Stimulated activated CD8-positive, alpha-beta memory T cell treated with anti-CD3 and anti-CD28 coated beads, Interleukin-15, amount 100 ng/mL, for 48 hours (primary cell): ENCODE results near the gene BMP7.
"Not testable (repeated sequence)": the region's sequence is repeated elsewhere in the genome, so short reads cannot be mapped to it uniquely, and the experiment has no call there.

Source experiments
- DNase-seq, 2 donors: peaks; one replicate each; pipeline ENCODE4 v3.0.0-alpha.2; 2020; ENCODE audit warnings: low read depth in 2 of 2

BMP7 gene

DNA sequence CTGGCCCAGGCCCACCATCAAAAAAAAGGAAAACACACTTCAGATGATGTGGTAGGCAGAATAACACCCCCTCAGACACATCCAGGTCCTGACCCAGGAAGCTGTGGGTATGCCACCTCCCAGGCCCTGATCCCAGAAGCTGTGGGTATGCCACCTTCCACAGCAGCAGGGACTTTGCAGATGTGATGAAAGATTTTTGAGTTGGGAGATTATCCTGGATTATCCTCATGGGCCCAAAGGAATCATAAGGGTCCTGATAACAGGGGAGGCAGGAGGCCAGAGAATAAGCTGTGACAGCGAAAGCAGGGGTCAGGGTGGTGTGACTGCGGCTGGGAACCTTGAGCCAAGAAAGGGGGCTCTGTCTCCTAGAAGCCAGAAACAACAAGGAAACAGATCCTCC is 55.0 kb downstream of the BMP7 start:
- no peak for DNase-seq

DNA sequence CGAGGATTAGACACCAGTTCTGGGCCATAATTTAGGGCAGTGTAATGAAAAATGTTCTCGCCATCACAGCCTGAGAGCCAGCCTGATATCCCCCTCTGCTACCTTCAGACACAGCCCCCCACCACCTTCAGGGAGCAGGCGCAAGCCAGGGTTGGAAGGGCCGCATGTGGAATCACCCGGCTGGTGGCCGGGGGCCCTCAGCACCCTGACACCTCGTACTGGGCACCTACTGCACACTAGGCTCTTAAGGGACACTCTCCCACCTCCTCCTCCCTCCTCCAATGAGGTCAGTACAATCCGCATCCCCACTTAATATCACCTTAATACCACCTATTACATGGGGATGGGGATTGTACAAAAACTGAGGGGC is 55.5 kb downstream of the BMP7 start:
- DNase-seq: no peak

DNA sequence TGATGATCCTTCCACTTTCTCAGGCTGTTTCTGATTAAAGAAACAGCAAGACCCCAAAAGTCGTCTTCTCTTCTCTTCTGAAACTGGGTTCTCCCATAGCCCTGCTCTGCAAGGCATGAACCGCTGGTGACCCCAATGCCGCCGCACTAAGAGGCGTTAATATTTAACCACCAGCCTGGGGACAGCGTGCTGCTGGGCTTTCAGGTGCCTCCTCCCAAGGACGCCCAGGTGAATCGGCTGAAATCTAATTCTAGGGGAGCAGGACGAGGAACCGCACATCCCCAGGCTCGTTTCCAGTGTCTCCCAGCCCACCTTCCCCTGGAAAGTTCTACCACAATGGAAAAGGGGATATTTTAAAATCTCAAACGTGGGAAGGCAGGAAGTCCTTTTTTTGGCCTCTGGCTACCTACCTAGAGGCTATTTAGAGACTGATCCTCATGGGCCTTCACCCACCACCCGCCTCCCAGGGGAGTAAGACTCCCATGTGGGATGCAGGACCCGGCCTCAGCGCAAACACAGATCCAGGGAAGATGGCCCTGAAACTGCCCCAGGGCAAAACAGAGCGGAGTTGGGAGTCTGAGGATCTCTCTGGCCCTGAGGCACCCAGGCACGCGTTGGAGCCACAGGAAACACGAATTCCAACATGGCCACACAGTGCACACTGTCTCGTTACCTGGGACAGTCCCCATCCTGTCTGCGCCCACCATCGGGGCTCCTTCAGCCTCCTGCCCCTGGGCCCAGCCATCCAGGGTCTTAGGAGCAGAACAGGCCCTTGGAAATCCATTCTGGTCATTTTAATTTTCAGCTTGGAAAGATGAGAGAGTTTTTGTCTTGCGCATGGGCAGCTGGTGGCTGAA is 56.2 kb downstream of the BMP7 start:
- no peak for DNase-seq

DNA sequence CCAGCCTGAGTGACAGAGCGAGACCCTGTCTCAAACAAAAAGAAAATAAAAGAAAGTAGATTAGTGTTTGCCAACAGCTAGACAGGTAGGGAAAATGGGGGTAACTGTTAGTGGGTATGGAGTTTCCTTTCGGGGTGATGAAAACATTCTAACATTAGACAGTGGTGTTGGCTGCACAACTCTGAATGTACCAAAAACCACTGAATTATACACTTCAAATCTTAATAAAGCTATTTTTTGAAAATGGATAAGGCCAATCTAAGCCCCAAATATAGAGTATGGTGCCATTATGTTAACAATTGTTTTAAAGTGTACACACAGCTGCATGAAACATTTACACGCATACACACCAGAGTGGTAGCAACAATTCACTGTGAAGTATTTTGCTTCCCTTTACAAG is 57.0 kb downstream of the BMP7 start:
- no peak for DNase-seq

DNA sequence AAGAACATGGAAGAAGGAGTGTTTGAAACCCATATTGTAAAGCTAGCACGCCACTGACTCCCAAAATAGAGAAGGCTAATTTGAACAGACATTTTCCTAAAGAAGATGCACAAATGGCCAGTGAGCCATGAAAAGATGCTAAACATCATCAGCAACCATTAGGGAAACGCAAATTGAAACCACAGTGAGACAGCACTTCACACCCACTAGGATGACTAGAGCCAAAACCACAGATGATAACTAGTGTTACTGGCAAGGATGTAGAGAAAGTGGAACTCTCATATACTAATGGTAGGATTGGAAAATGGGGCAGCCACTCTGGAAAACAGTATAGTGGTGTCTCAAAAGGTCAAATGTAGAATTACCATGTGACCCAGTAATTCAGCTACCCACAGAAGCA is 58.2 kb downstream of the BMP7 start:
- no peak for DNase-seq

DNA sequence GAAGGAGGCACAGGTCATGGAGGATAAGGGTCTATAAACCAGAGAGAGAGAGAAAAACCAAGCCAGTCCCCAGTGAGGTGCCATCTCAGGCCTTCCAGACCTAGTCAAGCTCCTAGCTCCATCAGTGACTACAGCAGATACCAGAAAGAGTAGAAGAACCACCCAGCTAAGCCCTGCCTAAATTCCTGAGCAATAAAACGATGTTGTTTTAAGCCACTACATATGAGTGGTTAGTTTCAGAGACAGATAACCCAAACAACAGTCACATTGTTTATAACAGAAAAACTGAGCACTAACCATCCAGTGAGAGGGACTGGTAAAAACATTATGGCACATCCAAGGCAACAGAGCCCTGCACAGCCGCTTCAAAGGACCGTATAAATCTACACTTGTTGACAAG is 59.2 kb downstream of the BMP7 start:
- no peak for DNase-seq

DNA sequence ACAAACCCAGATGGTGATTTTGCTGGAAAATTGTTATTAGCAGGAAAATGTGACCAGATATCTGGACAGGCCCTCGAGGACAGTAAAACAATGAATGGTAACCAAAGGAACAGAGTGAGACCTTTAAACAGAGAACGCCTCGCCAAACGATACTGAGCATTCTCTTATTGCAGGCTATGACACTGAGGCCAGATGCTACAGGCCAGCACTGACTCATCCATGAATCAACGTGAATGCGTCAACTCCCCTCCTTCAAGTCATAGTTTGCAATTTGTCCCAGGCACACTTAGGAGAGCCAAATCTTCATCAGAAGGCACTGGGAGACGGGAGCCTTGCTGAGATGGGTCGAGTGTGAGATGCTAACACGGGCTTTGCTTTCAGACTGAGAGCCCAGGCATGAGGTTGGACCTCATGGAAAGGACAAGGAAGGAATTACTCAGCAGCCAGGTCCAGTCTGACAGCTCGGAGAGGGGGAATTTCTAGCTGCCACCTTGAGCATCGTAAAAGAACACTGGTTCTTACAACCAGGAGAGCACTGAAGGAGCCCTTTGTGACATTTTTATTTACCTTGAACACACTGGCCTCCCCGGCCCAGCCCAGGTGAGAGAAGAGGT is 60.7 kb downstream of the BMP7 start:
- DNase-seq: no peak

DNA sequence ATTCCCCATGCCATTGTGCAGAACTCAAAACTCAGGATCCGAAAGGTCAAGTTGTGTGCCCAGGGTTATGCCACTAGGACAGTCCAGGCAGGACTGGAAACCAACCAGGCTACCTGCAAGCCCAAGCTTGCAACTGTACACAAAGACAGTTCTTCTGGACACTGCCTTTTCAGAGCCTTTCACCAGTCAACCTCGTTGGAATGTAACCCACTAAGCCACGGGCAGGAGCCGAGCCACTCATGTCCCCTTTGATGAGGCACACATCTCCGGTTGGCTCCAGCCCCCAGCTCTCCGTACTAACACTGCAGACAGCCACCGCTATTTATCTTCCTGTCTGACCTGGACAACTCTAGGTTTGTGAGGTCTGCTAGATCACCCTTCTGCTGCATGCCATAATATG is 62.5 kb downstream of the BMP7 start:
- DNase-seq: no peak

DNA sequence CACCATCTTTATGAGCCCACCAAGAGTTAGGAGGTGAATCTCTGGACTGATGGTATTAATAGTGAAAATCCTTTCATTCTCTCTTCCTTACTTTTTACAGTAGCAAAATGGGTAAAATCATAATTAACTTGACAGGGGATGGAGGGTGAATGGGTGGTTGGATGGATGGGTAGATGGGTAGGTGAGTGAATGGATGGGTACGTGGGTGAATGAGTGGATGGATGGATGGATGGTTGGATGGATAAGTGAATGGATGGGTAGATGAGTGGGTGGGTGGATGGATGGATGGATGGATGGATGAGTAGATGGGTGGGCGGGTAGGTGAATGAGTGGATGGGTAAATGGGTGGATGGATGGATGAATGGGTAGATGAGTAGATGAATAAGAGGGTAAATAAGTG is 63.2 kb downstream of the BMP7 start:
- DNase-seq: no peak

DNA sequence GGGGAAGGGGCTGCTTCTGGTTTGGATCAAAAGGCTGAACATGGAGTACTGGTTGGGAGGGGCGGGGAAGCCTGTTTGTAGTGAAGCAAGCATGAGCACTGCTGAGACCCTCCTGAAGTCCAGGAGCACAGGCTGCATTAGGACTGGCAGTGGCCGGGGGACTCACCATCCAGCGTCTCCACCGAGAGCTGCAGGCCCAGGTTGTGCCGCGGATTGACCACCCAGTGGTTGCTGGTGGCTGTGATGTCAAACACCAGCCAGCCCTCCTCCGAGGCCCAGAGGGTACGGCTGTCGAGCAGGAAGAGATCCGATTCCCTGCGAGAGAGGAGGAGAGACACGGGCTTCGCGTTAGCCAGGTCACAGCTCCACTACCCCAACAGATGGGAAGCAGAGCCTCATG is 64.1 kb downstream of the BMP7 start:
- DNase-seq: no peak

DNA sequence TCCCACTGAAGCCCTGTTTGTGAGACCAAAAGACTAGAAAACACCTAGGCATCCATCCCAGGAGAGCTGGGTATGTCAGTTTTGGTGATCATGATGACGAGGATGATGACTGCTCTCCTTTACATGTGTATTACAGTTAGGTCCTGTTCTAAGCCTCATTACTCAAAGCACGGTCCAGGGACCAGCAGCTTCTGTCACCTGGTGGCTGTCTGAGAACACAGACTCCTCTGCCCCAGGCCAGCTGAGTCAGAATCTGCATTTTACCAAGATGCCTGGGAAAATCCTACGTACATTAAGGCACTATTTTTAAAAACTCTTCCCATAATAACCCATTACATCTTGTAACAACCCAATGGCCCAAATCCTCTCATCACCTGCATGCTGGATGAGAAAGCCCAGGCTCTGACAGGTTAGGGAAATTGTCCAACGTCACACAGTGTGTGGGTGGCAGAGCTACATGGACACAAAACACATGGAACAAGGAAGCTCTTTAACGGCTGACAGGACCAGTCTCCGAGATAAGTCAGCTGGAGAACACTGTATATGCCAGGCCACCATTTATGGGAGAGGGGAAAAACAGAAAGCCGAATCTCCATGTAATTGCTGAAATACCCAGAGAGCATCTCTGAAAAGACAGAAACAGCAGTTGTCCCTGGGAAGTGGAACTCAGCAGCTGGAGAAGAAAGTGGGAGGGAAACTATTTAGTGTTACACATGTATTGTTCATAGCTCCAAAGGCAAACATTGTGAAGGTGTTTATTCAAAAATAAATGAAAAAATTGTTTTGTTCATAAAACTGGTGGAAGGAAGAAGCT is 65.4 kb downstream of the BMP7 start:
- DNase-seq: no peak

DNA sequence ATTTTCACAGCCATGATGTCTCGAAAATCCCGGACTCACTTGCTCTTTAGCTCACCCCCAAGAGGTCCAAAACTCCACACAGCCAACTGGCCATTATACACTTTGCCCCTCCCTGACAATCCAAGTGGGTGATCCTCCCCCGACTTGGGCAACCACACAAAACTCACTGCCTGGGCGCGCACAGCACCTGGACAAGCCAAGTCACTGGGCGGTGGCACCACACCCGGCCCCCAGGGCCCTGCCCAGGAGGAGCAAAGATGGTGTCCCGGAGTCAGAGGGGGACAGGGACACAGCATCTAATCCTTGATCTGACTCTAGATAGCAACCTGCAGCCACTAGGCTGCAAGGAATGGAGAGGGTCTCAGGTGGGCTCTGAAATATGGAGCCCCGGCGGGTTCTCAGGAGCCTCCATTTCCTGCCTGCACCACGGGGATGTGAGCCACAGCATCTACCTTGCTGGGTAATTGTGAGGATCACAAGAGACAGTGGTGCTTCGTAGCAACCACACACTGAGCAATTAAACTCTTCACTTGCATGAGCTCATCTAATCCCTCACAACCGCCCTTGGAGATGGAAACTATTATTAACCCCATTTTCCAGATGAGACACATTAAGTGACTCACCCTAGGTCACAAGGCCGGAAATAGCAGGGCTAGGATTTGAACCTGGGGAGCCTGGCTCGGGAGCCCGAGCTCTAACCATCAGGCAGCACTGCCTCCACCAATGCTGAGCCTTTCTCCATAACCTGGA is 66.6 kb downstream of the BMP7 start:
- DNase-seq: no peak

DNA sequence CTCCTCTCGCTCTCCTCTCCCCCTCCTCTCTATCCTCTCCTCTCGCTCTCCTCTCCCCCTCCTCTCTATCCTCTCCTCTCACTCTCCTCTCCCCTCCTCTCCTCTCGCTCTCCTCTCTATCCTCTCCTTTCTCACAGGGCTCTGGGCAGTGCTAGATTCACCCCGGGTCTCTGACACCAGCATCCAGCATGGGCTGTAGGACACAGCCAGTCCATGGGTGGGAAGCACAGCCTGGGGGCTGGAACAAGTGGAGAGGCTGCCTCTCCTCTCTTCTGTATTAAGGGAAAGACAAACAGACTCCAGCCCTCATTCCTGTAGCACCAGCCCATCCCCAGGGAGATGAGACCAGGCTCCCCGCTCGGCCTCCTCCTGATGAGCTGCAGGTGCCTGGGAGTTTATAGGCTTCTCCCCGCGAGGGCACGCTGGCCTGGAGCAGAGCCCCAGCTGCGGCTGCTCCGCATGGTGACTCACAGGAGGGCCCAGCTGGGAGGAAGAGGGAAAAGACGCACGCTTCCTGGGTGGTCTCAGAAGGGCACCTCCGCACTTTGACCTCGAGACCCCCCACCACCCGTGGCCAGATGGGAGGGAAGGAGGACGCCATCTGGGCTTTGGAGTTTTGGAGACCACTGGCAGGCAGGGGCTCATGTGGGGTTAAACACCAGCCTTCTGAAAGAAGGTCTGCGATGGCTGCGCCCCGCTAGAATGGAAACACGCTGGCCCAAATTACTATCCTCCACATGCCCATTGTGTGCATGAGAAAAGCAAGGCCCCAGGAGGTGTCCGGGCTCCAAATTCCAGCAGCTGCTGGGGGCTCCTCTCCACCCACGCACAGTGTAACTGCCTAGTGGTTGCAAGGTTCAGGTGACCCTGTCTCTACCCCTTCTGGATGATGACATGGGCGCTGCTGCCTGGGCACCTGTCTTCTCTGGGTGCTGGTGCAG is 68.0 kb downstream of the BMP7 start:
- DNase-seq: no peak

DNA sequence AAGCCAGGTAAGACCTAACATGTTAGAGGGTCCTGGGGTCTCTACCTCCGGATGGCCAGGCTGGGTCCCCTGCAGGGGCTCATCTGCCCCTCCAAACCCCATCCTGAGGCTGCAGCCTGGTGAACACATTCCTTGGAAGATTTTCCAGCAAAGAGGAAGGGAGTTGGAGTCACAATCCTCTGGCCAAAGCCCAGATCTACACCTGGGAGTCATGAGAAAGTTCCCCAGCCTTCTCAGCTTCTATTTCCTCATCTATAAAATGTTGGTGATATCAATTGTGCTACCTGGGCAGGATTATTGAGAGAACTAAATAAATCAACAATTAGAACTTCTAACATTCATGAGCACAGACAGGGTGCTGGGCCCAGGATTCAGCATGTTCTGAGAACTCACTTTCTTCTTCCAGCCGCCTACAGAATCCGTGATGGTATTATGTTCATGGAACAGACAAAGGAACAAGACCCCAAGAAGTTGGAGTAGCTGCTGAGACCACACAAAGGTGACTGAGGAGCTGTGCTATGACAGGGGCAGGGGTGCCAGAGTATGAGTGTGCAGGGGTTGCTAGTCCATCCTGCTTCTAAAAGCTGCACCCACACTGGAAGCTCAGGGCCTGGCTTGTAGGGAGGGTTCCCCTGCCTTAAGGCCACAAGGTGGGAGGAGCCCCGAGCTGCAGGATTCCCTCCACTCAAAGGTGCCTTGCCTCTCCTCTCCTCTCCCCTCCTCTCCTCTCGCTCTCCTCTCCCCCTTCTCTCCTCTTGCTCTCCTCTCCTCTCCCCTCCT is 68.9 kb downstream of the BMP7 start:
- DNase-seq: no peak

DNA sequence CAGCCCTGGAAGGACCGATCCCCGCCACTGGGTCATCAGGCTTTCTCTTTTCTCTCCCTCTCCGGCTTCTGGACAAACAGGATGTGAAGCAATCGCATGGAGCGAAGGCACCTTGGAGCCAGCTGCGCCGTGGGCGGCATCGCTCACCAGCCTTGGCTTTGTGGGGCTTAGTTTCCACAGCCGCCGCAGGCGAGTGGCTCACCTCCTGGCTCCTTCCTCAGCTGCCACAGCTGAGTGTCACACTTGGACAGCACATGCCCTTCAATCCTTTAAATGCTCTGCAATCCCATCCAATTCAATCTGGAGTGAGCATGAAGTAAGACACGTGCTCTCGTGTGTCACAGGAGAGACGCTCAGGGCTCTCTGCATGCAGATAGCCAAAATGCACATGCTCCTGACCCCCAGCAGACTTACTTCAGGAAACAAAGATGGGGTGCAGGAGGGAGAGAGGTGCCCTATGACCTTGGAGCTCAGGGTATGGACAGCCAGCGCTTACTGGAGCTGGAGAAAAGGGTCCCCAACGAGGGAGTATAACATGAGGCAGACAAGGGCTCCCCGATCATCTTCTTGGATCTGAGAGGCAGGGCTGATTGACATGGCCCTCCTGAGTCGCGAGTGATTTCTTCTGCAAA is 70.9 kb downstream of the BMP7 start:
- DNase-seq: no peak

DNA sequence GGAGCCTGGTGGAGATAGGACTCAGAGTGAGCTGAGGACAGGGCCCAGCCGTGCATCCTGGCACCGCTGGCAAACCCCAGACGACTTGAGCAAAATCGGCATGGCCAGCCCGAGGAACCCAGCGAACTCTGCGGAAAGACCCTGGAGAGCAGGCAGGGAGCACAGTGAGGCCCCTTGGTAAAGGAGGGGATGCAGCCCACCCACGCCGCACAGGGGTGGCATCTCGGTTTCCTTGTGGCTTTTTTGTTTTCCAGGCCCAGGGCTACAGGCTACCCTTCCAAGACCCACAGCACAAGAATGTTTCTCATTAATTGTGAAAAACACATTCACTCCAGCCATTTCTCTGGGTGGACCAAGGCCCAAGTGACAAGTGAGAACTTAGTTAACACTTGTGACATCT is 71.4 kb downstream of the BMP7 start:
- no peak for DNase-seq

DNA sequence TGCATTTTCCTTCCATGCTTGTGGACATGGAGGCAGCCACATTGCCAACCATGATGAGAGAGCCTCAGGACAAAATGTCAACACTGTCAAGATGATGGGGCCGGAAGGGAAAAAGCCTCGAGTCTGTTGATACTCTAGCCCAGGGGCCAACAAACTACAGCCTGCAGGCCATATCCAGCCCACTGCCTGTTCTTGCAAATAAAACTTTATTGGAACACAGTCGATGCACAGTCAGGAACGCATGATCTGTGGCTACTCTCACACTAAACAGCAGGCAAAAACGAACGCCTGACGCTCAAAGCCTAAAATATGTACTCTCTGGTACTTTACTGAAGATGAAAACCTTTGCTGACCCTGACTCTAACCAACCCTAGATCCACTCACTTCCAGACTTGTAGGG is 72.3 kb downstream of the BMP7 start:
- DNase-seq: no peak

DNA sequence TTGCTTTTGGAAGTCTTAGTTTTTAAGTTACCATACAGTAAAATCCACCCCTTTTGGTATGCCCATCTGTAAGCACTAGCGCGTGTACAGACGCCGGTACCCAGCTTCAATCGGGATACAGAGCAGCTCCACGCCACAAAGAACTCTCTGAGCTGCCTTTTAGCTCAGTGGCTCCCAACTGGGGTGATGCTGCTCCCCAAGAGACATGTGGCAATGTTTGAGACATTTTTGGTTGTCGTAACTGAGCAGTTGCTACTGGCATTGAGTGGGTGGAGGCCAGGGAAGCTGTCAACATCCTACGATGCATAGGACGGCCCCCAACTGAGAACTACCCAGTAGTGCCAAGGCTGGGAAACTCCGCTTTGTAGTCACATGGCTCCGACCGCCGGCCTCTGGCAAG is 73.3 kb downstream of the BMP7 start:
- no peak for DNase-seq

DNA sequence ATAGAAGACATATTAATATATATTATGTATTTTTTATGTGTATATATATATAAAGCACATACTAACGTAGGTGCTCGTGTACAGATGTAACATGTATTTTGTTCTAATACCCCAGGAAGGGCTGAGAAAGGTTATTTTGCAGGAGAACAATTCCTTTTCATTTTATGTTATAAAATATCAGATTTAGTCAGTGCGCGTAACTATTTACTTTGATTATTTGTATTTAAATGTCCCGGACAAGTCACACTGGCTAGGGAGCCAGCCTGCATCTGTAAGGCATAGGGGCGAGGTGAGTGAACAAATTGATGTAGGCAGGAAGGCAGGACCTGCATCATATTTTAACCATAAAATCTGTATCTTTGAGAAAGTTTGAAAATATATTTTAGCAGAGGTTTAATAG is 74.1 kb downstream of the BMP7 start:
- no peak for DNase-seq

DNA sequence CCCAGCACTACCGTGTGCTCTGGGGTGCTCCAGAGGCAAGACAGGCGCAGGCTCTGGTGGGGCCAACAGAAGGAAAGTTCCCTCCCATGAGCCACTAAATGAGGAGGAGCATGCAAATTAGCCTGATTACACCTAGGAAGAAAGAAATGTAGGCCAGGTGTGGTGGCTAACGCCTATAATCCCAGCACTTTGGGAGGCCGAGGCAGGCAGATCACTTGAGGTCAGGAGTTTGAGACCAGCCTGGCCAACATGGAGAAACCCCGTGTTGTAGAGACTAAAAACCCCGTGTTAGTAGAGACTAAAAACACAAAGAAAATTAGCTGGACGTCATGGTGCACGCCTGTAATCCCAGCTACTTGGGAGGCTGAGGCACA is 75.2 kb downstream of the BMP7 start:
- DNase-seq: not testable (repeated sequence)
